GM08714 (cell line): ENCODE data around the gene TRMO.

Experiments used
- H3K4me3 ChIP-seq: fragments of 200-500 bp; sonication (Bioruptor generic); 2 replicates; pipeline ENCODE4 v1.5.1; 2014; ENCODE audit warnings: mild to moderate bottlenecking, low read length, inconsistent platforms
- ZNF274 ChIP-seq: IDR thresholded peaks from 2 replicates; pipeline ENCODE4 v1.6.1; 2012; ENCODE audit warnings: mild to moderate bottlenecking, low read depth, low read length

Gene TRMO

DNA sequence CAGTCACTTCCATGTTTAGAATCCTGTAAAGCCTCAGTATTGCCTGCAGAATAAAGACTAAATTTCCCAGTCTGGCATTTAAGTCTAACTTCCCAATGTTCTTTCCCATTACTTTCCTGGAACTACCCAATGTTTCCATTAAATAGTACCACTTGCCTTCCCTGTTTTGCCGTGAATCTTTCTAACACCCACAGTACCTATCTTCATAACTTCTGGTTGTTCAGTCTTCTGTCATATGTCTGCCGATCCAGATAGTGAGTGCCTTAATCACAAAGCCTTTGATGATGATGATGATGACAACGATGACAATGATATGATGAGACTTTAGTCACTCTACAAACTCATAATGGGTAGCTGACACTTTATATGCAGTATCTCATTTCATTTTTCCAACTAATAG lies 22.3 kb upstream of the TRMO start:
- no peak for TF ChIP-seq ZNF274
- H3K4me3 ChIP-seq, result no peak overlapping the region

DNA sequence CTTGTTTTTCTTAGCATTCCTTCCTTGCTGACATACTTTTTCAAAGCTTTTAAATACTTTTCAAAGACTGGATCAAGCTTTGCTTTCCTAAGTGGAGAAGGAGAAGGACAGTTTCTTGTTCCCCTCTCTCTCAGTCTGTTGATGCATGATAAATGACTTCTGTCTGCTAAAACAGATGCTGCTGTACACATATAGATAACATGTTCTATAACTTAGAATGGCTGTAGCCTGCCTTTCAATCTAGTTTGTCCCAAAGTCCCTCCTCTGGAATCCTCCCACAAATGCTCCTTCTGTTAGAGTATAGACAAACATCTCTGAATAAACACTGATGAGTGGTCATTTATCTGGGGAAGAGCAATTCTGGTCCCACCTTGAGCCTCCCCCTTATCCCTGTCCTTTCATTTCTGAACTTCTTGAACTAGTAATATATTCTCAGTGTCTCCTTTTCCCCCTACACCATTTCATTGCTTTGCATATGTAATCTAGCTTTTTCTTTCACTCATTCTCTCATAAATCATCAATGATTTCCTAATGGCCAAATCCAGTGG lies 21.1 kb upstream of the TRMO start:
- no peak for TF ChIP-seq ZNF274
- no peak overlapping the region for H3K4me3 ChIP-seq

DNA sequence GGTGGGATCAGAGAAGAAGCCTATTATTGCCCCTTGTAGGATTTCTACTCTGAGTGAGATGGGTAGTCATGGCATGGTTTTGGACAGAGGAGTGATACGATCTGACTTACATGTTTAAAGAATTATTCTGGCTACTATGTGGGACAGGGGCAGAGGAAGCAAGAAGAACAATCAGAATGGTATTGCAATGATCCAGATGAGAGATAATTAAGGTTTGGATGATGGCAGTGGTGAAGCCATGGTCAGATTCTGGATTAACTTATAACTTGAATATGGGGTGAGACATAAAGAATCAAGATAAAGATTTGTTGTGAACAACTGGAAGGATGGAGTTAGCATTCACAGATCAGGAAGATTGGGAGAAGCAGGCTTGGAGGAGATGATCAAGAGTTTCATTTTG lies 19.0 kb upstream of the TRMO start:
- TF ChIP-seq ZNF274, result no peak
- H3K4me3 ChIP-seq, result no peak overlapping the region

DNA sequence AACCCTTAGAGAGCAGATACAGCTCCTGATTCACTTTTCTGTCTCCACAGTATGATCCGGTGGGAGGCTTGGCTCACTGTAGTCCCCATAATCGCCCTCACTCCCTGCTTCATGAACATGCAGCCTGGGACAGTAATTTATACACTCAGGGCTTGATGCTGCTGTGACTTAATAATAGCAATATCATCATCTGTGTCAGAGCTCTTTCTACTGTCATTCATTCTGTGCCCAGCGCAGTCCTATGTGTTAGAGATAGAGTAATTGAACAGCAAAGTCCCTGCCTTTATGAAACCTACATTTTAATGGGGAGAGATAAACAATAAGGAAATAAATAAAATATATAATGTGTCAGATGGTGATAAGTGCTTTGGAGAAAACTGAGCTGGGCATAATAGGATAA lies 18.4 kb upstream of the TRMO start:
- no peak overlapping the region for H3K4me3 ChIP-seq
- TF ChIP-seq ZNF274, result no peak

DNA sequence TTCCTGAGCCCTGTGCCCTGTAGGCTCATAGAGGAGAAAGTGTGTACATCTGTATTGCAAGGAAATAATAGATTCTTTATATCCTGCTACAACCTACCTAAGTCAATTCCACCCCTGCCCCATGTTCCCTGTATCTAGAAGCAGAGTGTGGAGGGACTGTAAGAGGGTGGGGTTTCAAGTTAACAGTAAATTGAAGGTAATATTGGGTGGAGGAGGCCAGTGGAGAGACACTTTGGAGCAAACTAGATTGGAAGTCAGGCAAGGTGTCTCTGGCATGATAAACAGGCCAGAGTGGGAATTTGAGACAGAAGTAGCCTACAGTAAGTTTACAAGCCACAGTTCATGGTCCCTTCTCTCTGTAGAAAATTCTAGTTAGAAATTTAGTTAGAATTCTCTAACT lies 17.9 kb upstream of the TRMO start:
- H3K4me3 ChIP-seq, result no peak overlapping the region
- TF ChIP-seq ZNF274, result no peak

DNA sequence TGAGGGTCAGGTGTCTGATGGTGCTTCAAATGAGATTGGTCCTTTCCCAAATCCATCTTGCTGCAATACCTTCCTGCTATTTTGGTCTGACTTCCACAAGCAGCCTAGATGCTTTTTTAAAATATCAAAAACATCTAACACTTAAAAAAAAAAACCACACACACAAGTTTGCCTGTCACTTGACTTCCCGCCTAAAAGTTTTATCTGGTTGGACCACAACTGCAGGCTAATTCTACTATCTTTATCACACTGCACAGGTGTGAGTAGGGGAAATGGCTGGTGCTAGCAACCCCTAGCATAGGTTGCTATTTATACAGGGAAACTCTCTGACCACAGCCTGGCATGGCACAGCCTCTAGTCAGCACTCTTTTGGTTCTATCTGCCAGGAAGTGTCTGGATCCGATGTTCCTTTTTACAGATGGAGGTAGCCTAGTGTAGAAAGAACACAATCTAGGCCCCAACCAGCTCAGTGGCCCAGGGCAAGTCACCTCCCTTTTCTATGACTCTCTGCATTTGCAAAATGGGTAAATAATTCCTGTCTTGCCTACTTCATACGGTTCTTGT lies 15.9 kb upstream of the TRMO start, which contains the start of gene HEMGN:
HEMGN (minus strand) TSS at position 92 of the 564 bp plus-strand sequence; CDS start at position 56, 36 bp downstream.
- TF ChIP-seq ZNF274, result no peak
- peak within 1 kb of the TSS; percentile 41; the same call in 1 of the 2 replicates for H3K4me3 ChIP-seq

DNA sequence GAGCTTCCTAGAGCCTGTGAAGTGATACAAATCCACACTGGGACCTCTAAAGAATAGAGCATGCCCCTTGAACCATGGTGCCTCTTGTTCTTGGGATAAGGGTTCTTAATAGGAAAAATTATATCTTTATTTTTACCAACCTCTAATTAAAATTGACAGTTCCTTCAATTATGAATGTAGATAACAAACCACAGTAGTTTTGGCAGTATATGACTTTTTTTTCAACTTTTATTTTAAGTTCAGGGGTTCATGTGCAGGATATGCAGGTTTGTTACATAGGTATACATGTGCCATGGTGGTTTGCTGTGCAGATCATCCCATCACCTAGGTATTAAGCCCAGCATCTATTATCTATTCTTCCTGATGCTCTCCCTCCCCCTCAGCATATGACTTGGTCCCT lies 14.7 kb upstream of the TRMO start:
- H3K4me3 ChIP-seq, result no peak overlapping the region
- no peak for TF ChIP-seq ZNF274

DNA sequence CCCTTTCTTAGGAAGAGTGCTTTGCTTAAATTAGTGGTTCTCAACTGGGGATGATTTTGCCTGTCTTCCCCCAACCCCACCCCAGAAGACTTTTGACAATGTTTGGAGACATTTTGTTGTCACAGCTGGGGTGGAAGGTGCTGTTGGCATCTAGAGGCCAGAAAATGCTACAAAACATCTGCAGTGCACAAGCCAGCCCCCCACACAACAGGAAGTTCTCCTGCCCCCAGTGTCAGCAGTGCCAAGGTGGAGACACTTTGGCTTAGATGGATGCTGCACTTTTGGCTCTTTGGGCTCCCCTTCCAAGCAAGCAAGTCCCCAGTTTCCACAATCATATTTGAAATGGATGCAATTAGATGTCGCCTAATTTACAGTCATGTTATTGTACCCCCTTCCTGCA lies 13.0 kb upstream of the TRMO start:
- no peak overlapping the region for H3K4me3 ChIP-seq
- no peak for TF ChIP-seq ZNF274

DNA sequence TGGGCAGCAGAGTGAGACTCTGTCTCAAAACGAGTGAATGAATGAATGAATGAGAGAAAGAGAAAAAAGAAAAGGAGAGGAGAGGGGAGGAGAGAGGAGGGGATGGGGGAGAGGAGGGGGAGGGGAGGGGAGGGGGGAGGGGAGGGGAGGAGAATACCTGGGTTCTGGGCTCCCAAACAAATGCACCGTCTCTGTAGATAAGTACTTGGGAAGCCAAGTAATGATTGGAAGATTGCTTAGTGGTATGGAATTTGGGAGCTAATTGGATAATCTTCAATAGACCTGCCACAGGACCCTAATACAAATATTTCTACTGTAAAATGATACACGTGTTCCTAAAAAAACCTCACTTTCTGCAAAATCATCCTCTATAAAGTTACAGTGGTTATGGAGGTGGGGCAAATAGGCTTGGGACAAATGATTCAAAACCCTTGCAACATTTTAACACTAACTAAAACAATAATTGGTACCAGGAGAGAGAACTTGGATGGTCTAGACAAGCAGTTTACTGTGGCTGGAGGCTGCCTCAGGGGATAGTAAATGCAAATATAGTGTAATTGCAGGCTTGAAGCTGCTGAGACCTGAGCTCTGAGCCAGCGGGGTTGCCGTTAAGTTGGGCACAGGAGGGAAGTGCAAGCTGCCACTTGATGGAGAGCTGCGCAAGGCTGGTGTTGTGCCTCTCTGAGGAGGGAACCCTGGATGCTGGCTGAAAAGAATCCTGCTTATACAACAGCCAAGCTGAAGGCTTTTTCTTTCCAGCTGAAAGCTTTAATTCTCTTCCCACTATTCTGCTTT lies 12.2 kb upstream of the TRMO start:
- no peak for TF ChIP-seq ZNF274
- no peak overlapping the region for H3K4me3 ChIP-seq

DNA sequence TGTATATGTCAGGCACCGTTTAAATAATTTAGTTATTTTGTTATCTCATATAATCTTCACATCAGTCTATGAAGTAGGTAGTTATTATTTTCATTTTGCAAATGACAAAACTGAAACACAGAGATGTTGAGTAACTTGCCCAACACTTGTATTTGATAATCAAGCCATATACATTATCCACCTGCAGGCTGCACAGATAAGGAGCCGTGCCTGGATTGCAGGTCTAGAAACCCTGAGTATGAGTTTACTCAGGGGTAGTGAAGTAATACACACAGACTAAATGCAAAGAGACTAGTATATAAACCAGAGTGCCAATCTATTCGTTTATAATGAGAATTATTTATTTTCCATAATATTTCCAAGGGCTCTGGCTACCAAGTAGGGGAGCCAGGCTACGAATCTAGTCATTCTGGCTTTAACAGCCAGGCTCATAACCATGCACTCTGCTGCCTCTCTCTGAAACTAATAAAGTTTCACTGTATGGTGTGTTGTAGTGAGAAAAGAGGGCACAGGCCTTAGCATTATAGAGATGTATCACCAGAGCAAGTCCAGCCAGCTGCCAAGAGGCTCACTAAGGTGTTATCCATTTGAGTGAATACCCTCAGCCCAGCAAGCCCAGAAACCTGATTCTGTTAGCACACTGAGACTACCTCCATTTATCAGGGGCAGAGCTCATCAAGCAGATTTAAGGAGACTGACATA lies 11.1 kb upstream of the TRMO start:
- H3K4me3 ChIP-seq, result no peak overlapping the region
- TF ChIP-seq ZNF274, result no peak

DNA sequence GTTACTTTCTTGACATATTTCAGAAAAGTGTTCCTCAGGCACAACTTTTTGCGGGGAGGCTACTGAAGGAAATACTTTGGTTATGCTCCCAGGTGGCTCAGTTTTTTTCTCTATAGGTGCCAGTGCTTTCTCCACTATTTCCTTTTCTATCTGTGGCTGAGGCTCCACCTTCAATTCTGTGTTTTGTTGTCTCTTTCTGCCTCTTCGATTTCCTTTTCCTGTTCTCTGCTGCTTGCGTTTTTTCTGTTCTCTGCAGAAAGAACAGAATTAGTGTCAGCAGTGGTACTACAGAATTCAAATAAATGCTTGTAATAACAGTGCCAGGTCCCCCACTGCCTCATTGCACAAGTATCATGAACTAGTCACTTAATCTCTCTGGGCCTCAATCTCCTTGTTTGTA lies 8.7 kb upstream of the TRMO start:
- no peak for TF ChIP-seq ZNF274
- H3K4me3 ChIP-seq, result no peak overlapping the region

DNA sequence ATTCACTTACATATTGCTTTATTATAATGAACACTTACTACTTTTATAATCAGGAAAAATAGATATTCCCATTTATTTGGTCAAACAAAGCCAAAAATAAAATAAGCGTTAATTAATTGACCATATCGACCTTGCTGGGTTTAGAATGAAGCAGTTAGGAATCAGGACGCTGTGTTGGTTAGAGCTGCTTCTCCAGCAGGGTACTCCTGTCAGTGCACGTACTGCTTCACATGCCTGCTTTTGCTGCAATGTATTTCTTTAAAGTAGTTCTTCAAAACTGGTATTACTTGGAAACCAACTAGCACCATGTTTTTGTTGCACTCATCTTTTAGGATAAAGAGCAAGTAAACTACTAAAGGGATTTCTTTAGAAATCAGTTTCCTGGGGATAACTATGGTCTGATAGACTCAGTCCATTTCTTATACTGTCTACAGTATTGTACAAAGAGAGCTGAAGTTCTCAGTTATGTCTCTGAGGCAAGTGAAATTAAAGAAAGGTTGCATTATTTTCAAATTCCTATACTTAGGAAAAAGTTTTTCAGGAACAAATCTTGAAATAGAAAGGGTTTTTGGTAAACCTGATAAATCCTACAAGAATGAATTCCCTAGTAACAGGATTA lies 6.8 kb upstream of the TRMO start:
- H3K4me3 ChIP-seq, result no peak overlapping the region
- TF ChIP-seq ZNF274, result no peak

DNA sequence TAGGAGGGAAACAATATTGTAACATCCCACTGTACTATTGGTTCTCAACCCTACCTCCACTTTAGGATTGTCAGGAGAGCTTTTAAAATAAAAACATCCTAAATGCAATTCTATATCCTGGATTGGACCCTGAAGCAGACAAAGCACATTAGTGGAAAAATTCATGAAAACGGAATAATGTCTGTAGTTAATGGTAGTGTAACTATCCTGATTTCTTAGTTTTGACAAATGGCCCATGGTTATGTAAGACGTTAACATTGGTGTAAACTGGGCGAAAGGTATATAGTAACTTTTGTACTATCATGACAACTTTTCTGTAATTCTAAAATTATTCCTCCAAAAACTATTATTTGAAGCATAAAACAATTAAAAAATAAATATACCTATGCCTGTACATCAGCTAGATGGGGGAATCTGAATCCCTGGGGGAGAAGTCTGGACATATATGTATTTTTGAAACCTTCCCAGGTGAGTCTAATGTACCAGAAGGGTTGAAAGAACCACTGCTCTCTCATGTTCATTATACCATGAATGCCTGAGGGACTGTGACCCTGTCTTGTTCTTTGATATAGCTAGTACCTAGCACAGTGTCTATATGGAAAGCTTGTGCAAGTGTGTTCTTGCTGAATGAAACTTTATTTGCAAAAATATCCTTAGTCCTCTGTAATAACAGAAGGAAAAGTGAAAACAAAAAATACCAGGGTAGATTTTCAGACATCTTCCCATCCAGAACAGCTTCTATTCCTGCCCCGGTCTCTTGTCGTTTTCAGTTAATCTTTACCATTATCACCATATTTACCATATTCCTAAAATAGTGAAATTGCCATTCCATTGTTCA lies 3.4 kb upstream of the TRMO start:
- TF ChIP-seq ZNF274, result no peak
- H3K4me3 ChIP-seq, result no peak overlapping the region
